ENCODE data around the gene BLOC1S1.
A peak's percentile ranks its signal among the peaks of the same experiment; 100 is the strongest.

Gene BLOC1S1

DNA sequence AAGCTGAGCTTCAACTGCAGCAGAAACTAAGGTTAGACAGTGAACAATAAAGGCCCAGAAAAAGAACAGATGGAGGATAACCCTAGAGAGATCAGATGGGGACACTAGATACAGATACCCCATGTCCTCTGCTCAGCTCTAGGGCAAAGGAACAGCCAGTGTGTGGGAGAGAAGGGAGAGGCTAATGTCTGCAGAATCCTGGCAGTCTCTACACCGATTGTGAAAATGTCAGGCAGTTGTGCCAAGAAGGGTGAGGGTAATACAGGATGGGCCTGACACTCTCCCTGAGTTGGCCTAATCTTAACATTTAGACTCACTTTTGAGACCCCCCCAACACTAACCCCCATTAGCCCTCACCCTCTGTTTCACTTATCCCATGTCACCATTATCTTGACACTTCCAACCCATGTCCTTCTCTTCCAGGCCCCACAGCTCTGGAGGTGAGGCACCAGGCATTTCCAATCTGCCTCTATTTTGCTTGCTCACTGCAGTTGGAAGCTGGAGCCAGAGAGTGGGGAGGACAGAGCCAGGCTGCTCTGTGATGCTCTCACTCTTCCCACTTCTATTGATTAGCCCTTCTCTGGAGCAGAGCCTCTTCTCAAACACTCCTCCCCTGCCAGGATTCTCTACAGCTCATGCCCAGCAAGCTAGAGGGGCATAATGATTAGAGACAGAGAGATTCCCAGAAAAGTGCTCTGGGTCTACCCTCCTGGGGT is 3.0 kb upstream of the BLOC1S1 start:
- Histone ChIP-seq H2AFZ (ENCODE audit: low read length, unreplicated experiment) (no peak overlapping the region), H3K4me3 (ENCODE audit: low read depth, low read length) (no peak overlapping the region), H3K27me3 (ENCODE audit: insufficient read depth, low read length) (no peaks in the 10 kb centered on the region)

GRCh38 chr12:55713721-55714120 is 2.1 kb upstream of the BLOC1S1 start:
- no peaks in the 10 kb centered on the region for H3K79me2 ChIP-seq (ENCODE audit: control insufficient read depth, insufficient read depth, low read length, unreplicated experiment)
- no peak overlapping the region for H3K4me3 ChIP-seq (ENCODE audit: low read depth, low read length)
- no peaks in the 10 kb centered on the region for H3K36me3 ChIP-seq (ENCODE audit: insufficient read depth, low read length)
- H3K4me1 ChIP-seq (ENCODE audit: control insufficient read depth, insufficient read depth, low read length, unreplicated experiment), result peaks cover 56% of the 10 kb centered on the region
- H2AFZ ChIP-seq (ENCODE audit: low read length, unreplicated experiment), result no peak overlapping the region
- peak overlapping the region; percentile 80 for H3K27ac ChIP-seq (ENCODE audit: low read depth, low read length)
- no peaks in the 10 kb centered on the region for H3K27me3 ChIP-seq (ENCODE audit: insufficient read depth, low read length)

More for the DNA sequence above, 3.0 kb upstream of the BLOC1S1 start:
- peak overlapping the region; percentile 80 for H3K27ac ChIP-seq (ENCODE audit: low read depth, low read length)
- no peaks in the 10 kb centered on the region for H3K79me2 ChIP-seq (ENCODE audit: control insufficient read depth, insufficient read depth, low read length, unreplicated experiment)
- H3K36me3 ChIP-seq (ENCODE audit: insufficient read depth, low read length), result no peaks in the 10 kb centered on the region
- peaks cover 52% of the 10 kb centered on the region for H3K4me1 ChIP-seq (ENCODE audit: control insufficient read depth, insufficient read depth, low read length, unreplicated experiment)

- Histone ChIP-seq H2AFZ (ENCODE audit: low read length, unreplicated experiment) (peak overlapping the region; percentile 90), H3K27ac (ENCODE audit: low read depth, low read length) (peak overlapping the region; percentile 91), H3K79me2 (ENCODE audit: control insufficient read depth, insufficient read depth, low read length, unreplicated experiment) (no peaks in the 10 kb centered on the region), H3K36me3 (ENCODE audit: insufficient read depth, low read length) (no peaks in the 10 kb centered on the region), H3K4me3 (ENCODE audit: low read depth, low read length) (peak overlapping the region; percentile 78), H3K4me1 (ENCODE audit: control insufficient read depth, insufficient read depth, low read length, unreplicated experiment) (peaks cover 64% of the 10 kb centered on the region), H3K27me3 (ENCODE audit: insufficient read depth, low read length) (no peaks in the 10 kb centered on the region)
Measured at GRCh38 chr12:55715169-55715764, 579 bp upstream of the BLOC1S1 start.

GRCh38 chr12:55716582-55716957 is 724 bp downstream of the BLOC1S1 start:
- Histone ChIP-seq H3K27ac (ENCODE audit: low read depth, low read length) (peak overlapping the region; percentile 91), H3K4me3 (ENCODE audit: low read depth, low read length) (peak overlapping the region; percentile 78), H2AFZ (ENCODE audit: low read length, unreplicated experiment) (no peak overlapping the region), H3K36me3 (ENCODE audit: insufficient read depth, low read length) (no peaks in the 10 kb centered on the region), H3K27me3 (ENCODE audit: insufficient read depth, low read length) (no peaks in the 10 kb centered on the region), H3K4me1 (ENCODE audit: control insufficient read depth, insufficient read depth, low read length, unreplicated experiment) (peaks cover 75% of the 10 kb centered on the region), H3K79me2 (ENCODE audit: control insufficient read depth, insufficient read depth, low read length, unreplicated experiment) (no peaks in the 10 kb centered on the region)

- peak overlapping the region; percentile 78 for H3K4me3 ChIP-seq (ENCODE audit: low read depth, low read length)
- peak overlapping the region; percentile 91 for H3K27ac ChIP-seq (ENCODE audit: low read depth, low read length)
- no peak overlapping the region for H2AFZ ChIP-seq (ENCODE audit: low read length, unreplicated experiment)
- no peaks in the 10 kb centered on the region for H3K79me2 ChIP-seq (ENCODE audit: control insufficient read depth, insufficient read depth, low read length, unreplicated experiment)
- H3K36me3 ChIP-seq (ENCODE audit: insufficient read depth, low read length), result no peaks in the 10 kb centered on the region
- no peaks in the 10 kb centered on the region for H3K27me3 ChIP-seq (ENCODE audit: insufficient read depth, low read length)
- peaks cover 71% of the 10 kb centered on the region for H3K4me1 ChIP-seq (ENCODE audit: control insufficient read depth, insufficient read depth, low read length, unreplicated experiment)
Measured at GRCh38 chr12:55717011-55718007, 1.5 kb downstream of the BLOC1S1 start.

DNA sequence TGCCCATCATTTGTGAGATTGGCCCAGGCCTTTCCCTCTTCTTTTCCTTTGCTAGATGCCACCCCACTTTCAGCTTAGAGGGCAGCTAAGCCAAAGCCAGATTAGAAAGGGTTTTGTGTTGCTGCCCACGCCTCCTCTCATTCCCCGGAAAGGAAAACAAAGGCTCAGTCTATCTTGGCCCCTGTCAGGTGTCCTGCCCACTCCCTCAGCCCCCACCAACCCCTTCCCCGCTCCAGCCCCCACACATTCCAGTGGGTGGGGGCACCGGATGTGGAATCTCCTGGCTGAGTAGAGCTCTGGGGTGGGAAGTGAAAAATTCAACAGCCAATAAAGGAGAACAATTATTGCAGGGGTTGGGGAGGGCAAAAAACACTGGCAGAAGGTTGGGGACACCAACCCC is 2.2 kb downstream of the BLOC1S1 start:
- Histone ChIP-seq H3K27me3 (ENCODE audit: insufficient read depth, low read length) (no peaks in the 10 kb centered on the region), H3K4me1 (ENCODE audit: control insufficient read depth, insufficient read depth, low read length, unreplicated experiment) (peaks cover 64% of the 10 kb centered on the region), H3K4me3 (ENCODE audit: low read depth, low read length) (peak overlapping the region; percentile 78), H2AFZ (ENCODE audit: low read length, unreplicated experiment) (no peak overlapping the region), H3K36me3 (ENCODE audit: insufficient read depth, low read length) (no peaks in the 10 kb centered on the region), H3K27ac (ENCODE audit: low read depth, low read length) (peak overlapping the region; percentile 91), H3K79me2 (ENCODE audit: control insufficient read depth, insufficient read depth, low read length, unreplicated experiment) (no peaks in the 10 kb centered on the region)

- Histone ChIP-seq H3K4me3 (ENCODE audit: low read depth, low read length) (peak overlapping the region; percentile 78), H3K4me1 (ENCODE audit: control insufficient read depth, insufficient read depth, low read length, unreplicated experiment) (peaks cover 65% of the 10 kb centered on the region), H3K27me3 (ENCODE audit: insufficient read depth, low read length) (no peaks in the 10 kb centered on the region), H3K27ac (ENCODE audit: low read depth, low read length) (peak overlapping the region; percentile 91), H2AFZ (ENCODE audit: low read length, unreplicated experiment) (no peak overlapping the region), H3K36me3 (ENCODE audit: insufficient read depth, low read length) (no peaks in the 10 kb centered on the region; the same call in 1 of the 2 replicates), H3K79me2 (ENCODE audit: control insufficient read depth, insufficient read depth, low read length, unreplicated experiment) (peaks cover 2% of the 10 kb centered on the region)
Measured at GRCh38 chr12:55718624-55719275, 2.9 kb downstream of the BLOC1S1 start.

DNA sequence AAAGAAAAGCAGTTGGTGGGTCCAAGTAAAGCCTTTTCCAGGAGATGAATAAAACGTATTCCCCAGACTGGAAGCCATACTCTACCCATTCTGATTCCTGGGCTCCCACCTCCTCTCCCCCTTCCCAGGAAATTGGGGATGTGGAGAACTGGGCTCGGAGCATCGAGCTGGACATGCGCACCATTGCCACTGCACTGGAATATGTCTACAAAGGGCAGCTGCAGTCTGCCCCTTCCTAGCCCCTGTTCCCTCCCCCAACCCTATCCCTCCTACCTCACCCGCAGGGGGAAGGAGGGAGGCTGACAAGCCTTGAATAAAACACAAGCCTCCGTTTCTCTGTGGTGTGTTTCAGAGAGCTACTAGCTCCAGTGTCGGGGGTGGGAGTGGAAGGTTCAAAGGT is 3.5 kb downstream of the BLOC1S1 start:
- H2AFZ ChIP-seq (ENCODE audit: low read length, unreplicated experiment), result no peak overlapping the region
- H3K4me3 ChIP-seq (ENCODE audit: low read depth, low read length), result no peak overlapping the region
- peaks cover 4% of the 10 kb centered on the region; the same call in 1 of the 2 replicates for H3K36me3 ChIP-seq (ENCODE audit: insufficient read depth, low read length)
- peaks cover 71% of the 10 kb centered on the region for H3K4me1 ChIP-seq (ENCODE audit: control insufficient read depth, insufficient read depth, low read length, unreplicated experiment)
- peak overlapping the region; percentile 91 for H3K27ac ChIP-seq (ENCODE audit: low read depth, low read length)
- peaks cover 7% of the 10 kb centered on the region for H3K79me2 ChIP-seq (ENCODE audit: control insufficient read depth, insufficient read depth, low read length, unreplicated experiment)
- no peaks in the 10 kb centered on the region for H3K27me3 ChIP-seq (ENCODE audit: insufficient read depth, low read length)

- Histone ChIP-seq H2AFZ (ENCODE audit: low read length, unreplicated experiment) (no peak within 1 kb of the TSS), H3K36me3 (ENCODE audit: insufficient read depth, low read length) (peaks cover 5% of the 10 kb centered on the region; the same call in 1 of the 2 replicates), H3K27ac (ENCODE audit: low read depth, low read length) (peak within 1 kb of the TSS; percentile 91), H3K4me1 (ENCODE audit: control insufficient read depth, insufficient read depth, low read length, unreplicated experiment) (peaks cover 76% of the 10 kb centered on the region), H3K27me3 (ENCODE audit: insufficient read depth, low read length) (no peaks in the 10 kb centered on the region), H3K79me2 (ENCODE audit: control insufficient read depth, insufficient read depth, low read length, unreplicated experiment) (peaks cover 7% of the 10 kb centered on the region), H3K4me3 (ENCODE audit: low read depth, low read length) (peak within 1 kb of the TSS; percentile 54)
Measured at GRCh38 chr12:55720071-55720564, 4.3 kb downstream of the BLOC1S1 start, which contains the start of gene RDH5. Gene RDH5 (plus strand): TSS chr12:55720393. CDS start chr12:55721185, 792 bp downstream.
